GM21529 (cell line): ENCODE data around the gene SH3BP5L.
"Not testable (repeated sequence)": the region's sequence is repeated elsewhere in the genome, so short reads cannot be mapped to it uniquely, and the experiment has no call there.

Source experiments
- ATAC-seq: cut with Tn5 transposase; IDR thresholded peaks from one replicate; pipeline ENCODE4 v1.9.1; 2021; ENCODE audit not compliant: unreplicated experiment

SH3BP5L gene

GRCh38 chr1:248810727-248811513, 14.8 kb downstream of the SH3BP5L start:
- no peak for ATAC-seq

DNA sequence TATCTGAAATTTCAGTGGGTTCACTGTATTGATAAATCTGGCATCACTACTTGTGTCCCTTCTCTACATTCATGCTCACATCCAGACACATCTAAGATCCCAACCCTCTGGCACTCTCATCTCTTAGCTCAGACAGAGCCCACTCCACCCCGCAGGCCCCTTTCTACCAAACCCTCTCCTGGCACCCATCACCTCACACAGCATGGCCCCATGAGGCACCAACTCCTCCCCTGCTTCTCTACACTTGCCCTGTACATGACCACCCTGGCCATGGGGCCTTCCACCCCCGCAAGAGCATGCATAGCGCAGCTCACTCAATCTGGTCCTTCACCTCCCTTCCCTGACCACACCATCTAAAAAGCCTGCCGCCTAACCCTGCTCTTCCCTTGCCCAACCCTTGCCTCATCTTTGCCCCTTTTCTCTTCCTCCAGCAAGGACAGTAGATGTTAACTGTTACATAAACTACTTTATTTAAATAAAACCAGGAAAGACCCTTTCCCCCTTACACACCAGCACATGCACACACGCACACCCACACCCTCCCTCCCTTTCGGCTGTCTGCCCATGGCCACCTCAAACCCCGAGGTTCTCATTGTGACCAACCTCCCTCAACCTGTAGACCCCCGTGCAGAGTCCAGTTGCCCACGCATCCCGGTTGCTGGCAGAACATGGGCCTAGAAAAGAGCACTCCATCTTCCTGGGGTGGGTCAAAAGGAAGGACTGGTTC, 15.6 kb downstream of the SH3BP5L start:
- no peak for ATAC-seq

DNA sequence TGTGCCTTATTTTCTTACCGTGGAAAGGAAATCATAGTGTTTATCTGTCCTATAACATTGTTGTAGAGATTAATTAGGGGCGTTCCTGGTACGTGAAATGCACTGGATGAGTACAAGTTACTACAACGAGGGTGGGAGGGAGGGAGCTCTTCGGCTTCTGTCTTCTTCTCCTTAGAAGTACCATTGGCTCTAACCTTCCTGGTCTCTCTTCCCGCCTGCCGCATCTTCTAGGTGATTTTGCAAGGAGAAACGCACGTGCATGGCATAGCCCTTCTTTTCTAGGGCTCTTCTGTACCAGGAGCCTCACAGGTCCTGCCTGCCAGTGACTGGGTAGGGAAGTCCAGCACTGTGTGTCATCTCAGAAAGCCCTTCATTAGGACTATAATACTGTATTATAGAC, 16.8 kb downstream of the SH3BP5L start:
- no peak for ATAC-seq

GRCh38 chr1:248807067-248807737, 18.5 kb downstream of the SH3BP5L start:
- peak; percentile 53 for ATAC-seq

- ATAC-seq: no peak
Observed at GRCh38 chr1:248805876-248806275, 19.8 kb downstream of the SH3BP5L start.

DNA sequence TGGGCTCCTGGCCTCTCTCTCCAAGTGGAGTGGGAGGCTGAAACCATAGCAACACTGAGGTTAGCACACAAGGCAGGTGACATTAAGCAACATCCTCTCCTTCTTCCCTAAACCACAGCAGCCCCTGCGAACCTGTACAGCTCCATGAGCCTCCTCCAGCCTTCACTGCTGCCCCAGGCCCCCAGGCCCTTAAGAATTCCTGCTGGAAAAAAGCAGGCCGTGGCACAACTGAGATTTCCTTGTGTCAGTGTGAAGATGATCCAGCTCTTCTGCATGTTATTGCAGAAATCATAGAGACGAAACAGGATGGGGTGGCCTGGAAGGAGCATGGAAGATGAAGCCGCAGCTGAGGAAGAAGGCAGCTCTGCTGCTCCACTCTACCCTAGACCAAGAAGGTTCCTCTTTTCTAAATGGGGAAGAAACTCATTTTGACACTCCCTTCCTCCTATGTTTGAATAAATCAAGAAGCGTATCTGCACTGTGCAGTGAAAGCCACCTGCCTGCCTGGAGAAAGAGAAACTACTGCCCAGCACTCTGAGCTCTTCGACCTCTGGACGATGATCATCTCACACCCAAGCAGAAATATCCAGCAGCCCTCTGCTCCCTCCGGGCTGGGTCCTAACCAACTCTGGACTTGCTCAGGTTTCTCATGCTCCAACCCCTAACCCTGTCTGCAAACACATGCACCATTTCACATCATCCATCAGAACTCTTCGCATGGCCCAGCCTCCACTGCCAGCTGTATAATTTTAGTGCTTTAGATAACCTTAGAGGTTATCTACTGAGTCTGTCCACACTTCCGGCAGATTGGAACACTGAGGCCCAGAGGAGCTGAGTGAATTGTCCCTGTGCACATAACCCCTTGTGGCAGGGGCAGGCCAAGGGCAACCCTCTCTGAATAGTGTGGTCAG, 20.7 kb downstream of the SH3BP5L start:
- peak; percentile 92 for ATAC-seq

GRCh38 chr1:248803501-248803900, 22.2 kb downstream of the SH3BP5L start:
- not testable (repeated sequence) for ATAC-seq

- ATAC-seq: no peak
Observed at GRCh38 chr1:248802454-248802853, 23.3 kb downstream of the SH3BP5L start.

GRCh38 chr1:248800459-248800858, 25.3 kb downstream of the SH3BP5L start:
- ATAC-seq: no peak

DNA sequence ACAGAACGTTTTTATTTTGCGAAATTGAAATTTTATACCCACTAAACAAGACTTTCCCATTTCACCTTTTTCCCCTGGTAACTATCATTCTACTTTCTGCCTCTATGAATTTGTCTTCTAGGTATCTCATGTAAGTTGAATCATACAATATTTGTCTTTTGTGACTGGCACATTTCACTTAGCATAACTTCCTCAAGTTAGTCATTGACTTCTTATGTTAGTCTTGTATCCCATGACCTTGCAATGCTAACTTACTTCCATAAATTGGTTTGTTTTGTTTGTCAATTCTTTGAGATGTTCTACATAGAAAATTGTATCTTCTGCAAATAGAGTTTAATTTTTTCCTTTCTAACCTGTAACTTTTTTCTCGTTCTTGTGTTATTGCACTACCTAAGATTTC, 26.9 kb downstream of the SH3BP5L start:
- ATAC-seq: no peak

GRCh38 chr1:248794663-248795062, 31.1 kb downstream of the SH3BP5L start:
- not testable (repeated sequence) for ATAC-seq

- ATAC-seq: peak; percentile 89
Observed at GRCh38 chr1:248793592-248793991, 32.1 kb downstream of the SH3BP5L start.

DNA sequence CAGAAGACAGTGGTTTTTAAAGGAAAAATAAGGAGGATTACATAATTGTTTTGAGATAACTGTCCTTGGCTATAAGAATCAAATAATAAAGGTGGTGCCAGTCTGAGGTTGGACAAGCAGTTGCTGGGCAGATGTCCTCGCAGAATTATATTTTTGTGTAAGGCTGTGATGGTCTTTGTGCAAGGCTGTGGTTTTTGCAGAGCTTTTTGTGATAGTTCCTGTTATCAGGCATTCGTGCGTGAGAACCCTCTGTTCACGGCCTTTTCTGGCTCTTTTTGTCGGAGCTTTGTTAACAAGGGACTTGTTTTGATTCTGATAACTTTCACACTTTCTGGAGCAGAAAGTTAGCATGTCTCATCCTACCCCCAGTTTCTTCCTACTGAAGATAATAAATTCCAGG, 33.4 kb downstream of the SH3BP5L start:
- ATAC-seq: no peak

GRCh38 chr1:248791010-248791409, 34.7 kb downstream of the SH3BP5L start:
- ATAC-seq: no peak

DNA sequence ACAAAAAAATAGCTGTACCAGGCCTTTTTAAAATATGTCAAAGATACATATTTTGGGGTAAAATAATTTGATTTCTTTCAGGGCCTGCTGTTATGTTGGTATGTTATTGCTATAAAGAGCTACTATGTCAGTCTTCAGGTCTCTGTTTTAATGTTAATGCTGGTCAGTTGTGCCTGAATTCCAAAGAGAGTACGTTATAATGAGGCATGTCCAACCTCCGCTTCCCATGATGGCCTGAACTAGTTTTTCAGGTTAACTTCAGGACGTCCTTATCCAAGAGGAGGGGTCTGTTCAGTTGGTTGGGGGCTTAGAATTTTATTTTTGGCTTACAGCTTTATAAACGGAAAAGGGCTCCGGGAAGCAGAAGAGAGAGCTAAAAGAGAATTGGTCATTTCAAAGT, 35.3 kb downstream of the SH3BP5L start:
- ATAC-seq: no peak

DNA sequence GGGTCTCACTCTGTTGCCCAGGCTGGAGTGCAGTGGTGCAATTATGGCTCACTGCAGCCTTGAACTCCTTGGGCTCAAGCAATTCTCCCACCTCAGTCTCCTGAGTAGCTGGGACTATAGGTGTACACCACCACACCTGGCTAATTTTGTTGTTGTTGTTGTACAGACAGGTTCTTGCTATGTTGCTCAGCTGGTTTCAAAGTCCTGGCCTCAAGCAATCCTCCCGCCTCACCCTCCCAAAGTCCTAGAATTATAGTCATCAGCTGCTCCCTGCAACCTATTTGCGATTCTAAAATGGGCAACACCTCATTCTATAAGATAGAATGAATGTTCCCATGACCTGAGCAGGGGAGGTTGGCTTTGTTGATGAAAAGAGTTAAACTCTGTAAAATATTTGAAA, 36.4 kb downstream of the SH3BP5L start:
- ATAC-seq: not testable (repeated sequence)

DNA sequence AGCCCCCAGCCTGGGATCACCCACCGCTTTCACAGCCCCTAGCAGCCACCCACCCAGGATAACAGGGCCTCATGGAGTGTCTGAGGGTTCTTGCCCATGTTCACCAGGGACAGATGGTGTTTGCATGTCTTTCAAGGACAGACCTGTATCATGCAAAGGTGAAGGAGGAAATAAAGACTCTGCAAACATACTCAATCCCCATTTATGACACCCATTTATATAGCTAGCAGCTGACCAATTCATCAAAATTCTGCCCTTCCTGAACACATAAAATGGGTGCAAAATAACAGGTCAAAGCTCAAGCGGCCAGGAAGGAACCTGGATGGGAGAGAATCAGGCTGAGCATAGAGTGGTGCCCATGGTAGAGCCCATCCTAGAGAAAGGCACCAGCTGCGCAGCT, 37.4 kb downstream of the SH3BP5L start:
- no peak for ATAC-seq

DNA sequence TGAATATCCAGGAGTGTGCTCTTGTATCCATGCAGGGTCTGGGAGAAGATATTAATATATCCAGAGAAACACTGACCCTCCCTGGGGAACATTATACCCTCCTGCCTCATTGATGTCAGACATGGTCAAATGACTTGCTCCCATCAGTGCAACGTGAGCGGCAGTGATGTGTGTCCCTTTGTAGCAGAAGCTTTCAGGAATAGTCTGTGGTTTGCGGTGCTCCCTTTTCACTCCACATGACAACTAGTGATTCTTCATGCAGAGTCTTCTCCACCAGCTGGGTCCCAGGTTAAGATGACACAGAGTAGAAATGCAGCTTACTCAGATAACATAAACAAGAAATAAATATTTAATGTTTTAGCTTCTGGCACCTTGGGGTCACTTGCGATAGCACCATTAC, 38.3 kb downstream of the SH3BP5L start:
- ATAC-seq: no peak

DNA sequence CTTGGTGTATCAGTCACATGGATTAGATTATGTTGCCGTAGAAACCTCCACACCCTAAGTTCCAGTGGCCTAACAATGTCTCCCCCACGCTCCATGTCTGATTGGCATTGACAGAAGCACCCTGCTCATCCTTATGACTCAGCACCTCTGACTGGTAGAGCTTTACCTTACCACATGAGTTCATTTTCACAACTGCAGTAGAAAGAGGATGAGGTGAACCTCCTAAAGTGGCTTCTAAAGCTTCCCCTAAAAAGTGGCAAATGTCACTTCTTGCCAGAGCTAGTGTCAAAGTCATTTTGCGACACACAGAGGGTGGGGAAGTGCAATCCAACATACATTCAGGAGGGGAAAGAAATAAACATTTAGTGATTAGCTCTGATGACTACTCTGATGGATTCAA, 39.6 kb downstream of the SH3BP5L start:
- peak; percentile 66 for ATAC-seq

GRCh38 chr1:248783367-248783766, 42.3 kb downstream of the SH3BP5L start:
- no peak for ATAC-seq
